Upper lobe of left lung (tissue), 6 donors: ENCODE measurements around the gene IL1RAP. TPM values are rescaled to one million over a fixed set of nuclear protein-coding genes. Genes with fewer than 3 reads are reported as not detected.
"Not testable (repeated sequence)": the region's sequence is repeated elsewhere in the genome, so short reads cannot be mapped to it uniquely, and the experiment has no call there.

Experiments used
- ATAC-seq, 2 donors: fragments of 200-7000 bp; cut with Tn5 transposase; one replicate each; pipeline ENCODE4 v1.9.1; 2022; ENCODE audit warnings: mild to moderate bottlenecking in 2 of 2, moderate library complexity in 2 of 2; ENCODE audit not compliant: low FRiP score in 2 of 2
- DNase-seq, 2 donors: peaks; one replicate each; pipeline ENCODE4 v3.0.0-alpha.2; 2019 to 2020
- H3K27ac ChIP-seq, 4 donors: fragments of 200-600 bp; sonication (generic); one replicate each; pipeline ENCODE4 v1.5.1; 2016 to 2019
- H3K27me3 ChIP-seq, 4 donors: fragments of 200-600 bp; sonication (generic); one replicate each; pipeline ENCODE4 v1.5.1; 2017 to 2019
- H3K36me3 ChIP-seq, 4 donors: fragments of 200-600 bp; sonication (generic); one replicate each; pipeline ENCODE4 v1.5.1; 2016 to 2019
- H3K4me1 ChIP-seq, 4 donors: fragments of 200-600 bp; sonication (generic); one replicate each; pipeline ENCODE4 v1.5.1; 2018 to 2019
- H3K4me3 ChIP-seq, 4 donors: fragments of 200-600 bp; sonication (generic); one replicate each; pipeline ENCODE4 v1.5.1; 2017 to 2019; ENCODE audit warnings: mild to moderate bottlenecking in 2 of 4, moderate library complexity in 1 of 4
- H3K9me3 ChIP-seq, 4 donors: fragments of 200-600 bp; sonication (generic); one replicate each; pipeline ENCODE4 v1.5.1; 2018 to 2019
- CTCF ChIP-seq, 6 experiments: fragments of 450-650 bp in 4 of 6; fragments of 200-600 bp in 2 of 6; sonication (generic) in 2 of 6; IDR thresholded peaks; one replicate each; pipeline ENCODE4 v1.5.1; 2016 to 2019; ENCODE audit warnings: antibody characterized with exemption in 6 of 6
- EP300 ChIP-seq, 4 donors: sonication (generic); formaldehyde crosslinking; IDR thresholded peaks; one replicate each; pipeline ENCODE4 v1.5.1; 2017; ENCODE audit warnings: antibody characterized with exemption in 4 of 4, control low read depth in 2 of 4
- POLR2A ChIP-seq, 4 donors: fragments of 450-650 bp; IDR thresholded peaks; one replicate each; pipeline ENCODE4 v1.5.1; 2016 to 2017; ENCODE audit warnings: antibody characterized with exemption in 4 of 4, mild to moderate bottlenecking in 2 of 4
- POLR2AphosphoS5 ChIP-seq, 2 donors: sonication (generic); formaldehyde crosslinking; IDR thresholded peaks; one replicate each; pipeline ENCODE4 v1.5.1; 2017; ENCODE audit warnings: antibody characterized with exemption in 2 of 2
- WGBS, 2 donors: methylation state at CpG; one replicate each; pipeline ENCODE4 v1.1.5; 2017 to 2018; 5-methylcytosine and 5-hydroxymethylcytosine counted together
- total RNA-seq, 6 donors: library from RNA; depleted of rRNA in 4 of 6; stranded (reverse); fragments of >200 nt in 4 of 6; gene quantifications; one replicate each; pipeline versions ENCODE4 v1.1.0 to v1.2.1, GENCODE V29; 2016 to 2021
- donor health status: DM: no; HTN: no; CAD: no; lungs with moderate emphysema.
- donor health status: DM: no; HTN: yes; CAD: no; lungs with severe emphysema.

IL1RAP gene
- total RNA-seq, 6 donors from 2014 or later = 6.3 to 29.8 (median 22.7) TPM

GRCh38 chr3:190517687-190518086, 3.8 kb downstream of the IL1RAP start:
- Histone ChIP-seq H3K4me3 (no peak overlapping the region), H3K9me3 (no peaks in the 10 kb centered on the region), H3K27me3 (no peaks in the 10 kb centered on the region), H3K36me3 (no peaks in the 10 kb centered on the region), H3K27ac (no peak overlapping the region), H3K4me1 (peaks cover 8 to 24% (median 9%) of the 10 kb centered on the region in 4 donors)
- 77 to 93% methylated on average over 3 of the region's 3 CpGs for WGBS, 2 donors
- TF ChIP-seq POLR2AphosphoS5 (IDR thresholded peaks at IDR 0.05) (no peak), CTCF (IDR thresholded peaks at IDR 0.05) (no peak), POLR2A (IDR thresholded peaks at IDR 0.05) (no peak), EP300 (IDR thresholded peaks at IDR 0.05) (no peak)
- ATAC-seq (no peak), DNase-seq (no peak)

- WGBS, 2 donors = 90 to 95% methylated on average over 4 of the region's 4 CpGs
- not testable (repeated sequence) for H3K4me3 ChIP-seq, H3K27me3 ChIP-seq, H3K9me3 ChIP-seq, DNase-seq, H3K27ac ChIP-seq, H3K36me3 ChIP-seq, ATAC-seq
- H3K4me1 ChIP-seq = peaks cover 2 to 16% (median 6%) of the 10 kb centered on the region in 4 donors
Observed at GRCh38 chr3:190518531-190518930, 4.6 kb downstream of the IL1RAP start.

- ATAC-seq (no peak), DNase-seq (no peak)
- Histone ChIP-seq H3K9me3 (no peaks in the 10 kb centered on the region), H3K4me1 (peaks cover 2 to 13% (median 6%) of the 10 kb centered on the region in 4 donors), H3K4me3 (no peak overlapping the region), H3K36me3 (no peaks in the 10 kb centered on the region), H3K27ac (no peak overlapping the region), H3K27me3 (no peaks in the 10 kb centered on the region)
- 57 to 96% methylated on average over 1 of the region's 1 CpG for WGBS, 2 donors
- no peak for TF ChIP-seq EP300 (IDR thresholded peaks at IDR 0.05)
- no peak for TF ChIP-seq CTCF (IDR thresholded peaks at IDR 0.05)
- TF ChIP-seq POLR2AphosphoS5 (IDR thresholded peaks at IDR 0.05) = no peak
- TF ChIP-seq POLR2A (IDR thresholded peaks at IDR 0.05) = no peak
Observed at GRCh38 chr3:190519886-190520285, 6.0 kb downstream of the IL1RAP start.

- peaks cover 0 to 7% (median 2%) of the 10 kb centered on the region in 4 donors for H3K4me1 ChIP-seq
- ATAC-seq (no peak), DNase-seq (no peak)
- no peaks in the 10 kb centered on the region for H3K27me3 ChIP-seq
- H3K27ac ChIP-seq = no peak overlapping the region
- no peaks in the 10 kb centered on the region for H3K9me3 ChIP-seq
- 82 to 90% methylated on average over 3 of the region's 3 CpGs for WGBS, 2 donors
- no peaks in the 10 kb centered on the region for H3K36me3 ChIP-seq
- H3K4me3 ChIP-seq = no peak overlapping the region
- TF ChIP-seq CTCF (IDR thresholded peaks at IDR 0.05) = no peak
- TF ChIP-seq EP300 (IDR thresholded peaks at IDR 0.05) = no peak
- no peak for TF ChIP-seq POLR2A (IDR thresholded peaks at IDR 0.05)
- no peak for TF ChIP-seq POLR2AphosphoS5 (IDR thresholded peaks at IDR 0.05)
Observed at GRCh38 chr3:190521998-190522397, 8.1 kb downstream of the IL1RAP start.

- Histone ChIP-seq H3K27ac (no peak overlapping the region), H3K4me1 (peaks cover 0 to 9% (median 5%) of the 10 kb centered on the region in 4 donors), H3K36me3 (no peaks in the 10 kb centered on the region), H3K4me3 (no peak overlapping the region), H3K27me3 (no peaks in the 10 kb centered on the region), H3K9me3 (no peaks in the 10 kb centered on the region)
- ATAC-seq = no peak
- TF ChIP-seq POLR2A (IDR thresholded peaks at IDR 0.05) (no peak), CTCF (IDR thresholded peaks at IDR 0.05) (no peak), POLR2AphosphoS5 (IDR thresholded peaks at IDR 0.05) (no peak), EP300 (IDR thresholded peaks at IDR 0.05) (no peak)
- DNase-seq = no peak
Observed at GRCh38 chr3:190522621-190523222, 8.8 kb downstream of the IL1RAP start.
